Measurements from ENCODE around the gene AKR1C8.
"Not testable (repeated sequence)": the region's sequence is repeated elsewhere in the genome, so short reads cannot be mapped to it uniquely, and the experiment has no call there.

- not testable (repeated sequence) for TF ChIP-seq CTCF (IDR thresholded peaks at IDR 0.05; ENCODE audit: extremely low read depth in 1 of 2, insufficient read depth in 1 of 2, low read depth in 1 of 2, low read length in 2 of 2); POLR2AphosphoS5 (IDR thresholded peaks at IDR 0.05; ENCODE audit: insufficient read depth, low read depth, low read length); MAX (IDR thresholded peaks at IDR 0.05; ENCODE audit: insufficient read depth, insufficient read length); EZH2 (IDR thresholded peaks at IDR 0.05; ENCODE audit: borderline replicate concordance, low read depth, low read length, severe bottlenecking)
Measured at GRCh38 chr10:5109861-5110260, 75.1 kb downstream of the AKR1C8 start.
